K562 (cell line): ENCODE results near the gene PDGFD.

Experiments
- CTCF ChIP-seq, 3 experiments: IDR thresholded peaks in 2 of 3; conservative IDR thresholded peaks in 1 of 3; 2 replicates each; pipeline ENCODE4 v1.5.1; 2011 to 2012; ENCODE audit warnings: low read length in 3 of 3, mild to moderate bottlenecking in 3 of 3, control low read depth in 2 of 3, improper control_type of control experiment in 1 of 3, inconsistent platforms in 1 of 3, low read depth in 1 of 3, mixed read lengths in 1 of 3, moderate library complexity in 1 of 3; ENCODE audit not compliant: insufficient read depth in 2 of 3
- ZNF583 ChIP-seq: fragments of 250-450 bp; sonication (Bioruptor Pico); IDR thresholded peaks from 2 replicates; pipeline ENCODE4 v1.4.0; 2020
- TF ChIP-seq, protein P1 (sequence below): fragments of 150-350 bp; IDR thresholded peaks from 2 replicates; pipeline ENCODE4 v1.6.1; 2014; ENCODE audit warnings: low read depth, mild to moderate bottlenecking, low read length, borderline replicate concordance

DNA sequence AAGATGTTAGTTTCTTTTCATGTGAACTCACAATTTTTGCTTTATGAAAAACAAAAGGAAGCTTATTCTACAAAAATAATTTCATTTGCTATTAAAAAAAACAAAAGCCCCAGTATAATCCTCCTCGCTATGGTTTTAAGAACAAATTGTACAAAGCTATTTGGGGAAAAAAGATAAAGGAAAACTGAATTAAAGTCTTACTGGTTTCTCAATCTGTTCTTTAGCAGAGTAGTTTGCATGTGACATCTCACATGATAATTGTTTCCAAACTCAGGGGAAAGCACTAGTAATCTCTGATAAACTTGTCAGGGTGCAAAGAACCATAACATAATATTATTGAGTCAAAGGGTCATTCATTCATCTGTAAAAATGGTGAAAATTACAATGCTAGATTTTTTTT, 130.4 kb downstream of the PDGFD start:
- TF ChIP-seq CTCF (IDR thresholded peaks at IDR 0.05 in 2 of 3, conservative IDR thresholded peaks at IDR 0.05 in 1 of 3; ENCODE audit: insufficient read depth in 2 of 3, low read depth in 1 of 3, low read length in 3 of 3) = no peak
- TF ChIP-seq, protein P1, sequence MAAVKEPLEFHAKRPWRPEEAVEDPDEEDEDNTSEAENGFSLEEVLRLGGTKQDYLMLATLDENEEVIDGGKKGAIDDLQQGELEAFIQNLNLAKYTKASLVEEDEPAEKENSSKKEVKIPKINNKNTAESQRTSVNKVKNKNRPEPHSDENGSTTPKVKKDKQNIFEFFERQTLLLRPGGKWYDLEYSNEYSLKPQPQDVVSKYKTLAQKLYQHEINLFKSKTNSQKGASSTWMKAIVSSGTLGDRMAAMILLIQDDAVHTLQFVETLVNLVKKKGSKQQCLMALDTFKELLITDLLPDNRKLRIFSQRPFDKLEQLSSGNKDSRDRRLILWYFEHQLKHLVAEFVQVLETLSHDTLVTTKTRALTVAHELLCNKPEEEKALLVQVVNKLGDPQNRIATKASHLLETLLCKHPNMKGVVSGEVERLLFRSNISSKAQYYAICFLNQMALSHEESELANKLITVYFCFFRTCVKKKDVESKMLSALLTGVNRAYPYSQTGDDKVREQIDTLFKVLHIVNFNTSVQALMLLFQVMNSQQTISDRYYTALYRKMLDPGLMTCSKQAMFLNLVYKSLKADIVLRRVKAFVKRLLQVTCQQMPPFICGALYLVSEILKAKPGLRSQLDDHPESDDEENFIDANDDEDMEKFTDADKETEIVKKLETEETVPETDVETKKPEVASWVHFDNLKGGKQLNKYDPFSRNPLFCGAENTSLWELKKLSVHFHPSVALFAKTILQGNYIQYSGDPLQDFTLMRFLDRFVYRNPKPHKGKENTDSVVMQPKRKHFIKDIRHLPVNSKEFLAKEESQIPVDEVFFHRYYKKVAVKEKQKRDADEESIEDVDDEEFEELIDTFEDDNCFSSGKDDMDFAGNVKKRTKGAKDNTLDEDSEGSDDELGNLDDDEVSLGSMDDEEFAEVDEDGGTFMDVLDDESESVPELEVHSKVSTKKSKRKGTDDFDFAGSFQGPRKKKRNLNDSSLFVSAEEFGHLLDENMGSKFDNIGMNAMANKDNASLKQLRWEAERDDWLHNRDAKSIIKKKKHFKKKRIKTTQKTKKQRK = no peak
- no peak for TF ChIP-seq ZNF583 (CRISPR knock-in tag)
